ENCODE data around the gene LPAR4. TPM values are rescaled to one million over a fixed set of nuclear protein-coding genes. Genes with fewer than 3 reads are reported as not detected.

The LPAR4 gene
- total RNA-seq, 4 donors from 2014 or later = 0.50 to 2.2 (median 1.5) TPM

DNA sequence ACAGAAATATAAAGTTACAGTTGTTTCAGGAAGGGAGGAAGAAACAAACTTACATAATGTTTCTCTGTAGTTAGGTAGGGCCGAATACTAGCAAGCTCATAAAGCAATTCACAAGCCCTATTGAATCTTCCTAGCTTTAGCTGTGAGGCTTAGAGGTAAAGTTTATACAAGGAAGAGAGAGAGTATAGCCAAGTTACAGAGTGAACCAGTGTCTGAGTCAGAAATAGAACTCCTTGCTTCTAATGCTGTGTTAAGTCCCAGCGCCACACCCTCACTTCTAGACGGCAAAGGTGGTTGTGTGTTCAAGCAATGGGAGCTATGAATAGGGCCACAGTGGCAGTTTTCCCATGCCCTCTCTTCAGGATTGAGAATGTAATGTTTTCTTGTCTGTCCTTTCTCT, 6.1 kb downstream of the LPAR4 start:
- intact Hi-C loops (cut with DNase I) = no loop called here
- H3K4me1 ChIP-seq = peaks cover 0 to 8% (median 5%) of the 10 kb centered on the region in 4 donors
- no peaks in the 10 kb centered on the region for H3K27me3 ChIP-seq
- H3K27ac ChIP-seq (replicated peaks in 1 of 4) = peak overlapping the region in 1 of 4 donors; percentile 28
- TF ChIP-seq POLR2A (IDR thresholded peaks at IDR 0.05; ENCODE audit: low read depth) (no peak), EP300 (IDR thresholded peaks at IDR 0.05) (no peak), POLR2AphosphoS5 (IDR thresholded peaks at IDR 0.05) (no peak)
- TF ChIP-seq, protein P1, sequence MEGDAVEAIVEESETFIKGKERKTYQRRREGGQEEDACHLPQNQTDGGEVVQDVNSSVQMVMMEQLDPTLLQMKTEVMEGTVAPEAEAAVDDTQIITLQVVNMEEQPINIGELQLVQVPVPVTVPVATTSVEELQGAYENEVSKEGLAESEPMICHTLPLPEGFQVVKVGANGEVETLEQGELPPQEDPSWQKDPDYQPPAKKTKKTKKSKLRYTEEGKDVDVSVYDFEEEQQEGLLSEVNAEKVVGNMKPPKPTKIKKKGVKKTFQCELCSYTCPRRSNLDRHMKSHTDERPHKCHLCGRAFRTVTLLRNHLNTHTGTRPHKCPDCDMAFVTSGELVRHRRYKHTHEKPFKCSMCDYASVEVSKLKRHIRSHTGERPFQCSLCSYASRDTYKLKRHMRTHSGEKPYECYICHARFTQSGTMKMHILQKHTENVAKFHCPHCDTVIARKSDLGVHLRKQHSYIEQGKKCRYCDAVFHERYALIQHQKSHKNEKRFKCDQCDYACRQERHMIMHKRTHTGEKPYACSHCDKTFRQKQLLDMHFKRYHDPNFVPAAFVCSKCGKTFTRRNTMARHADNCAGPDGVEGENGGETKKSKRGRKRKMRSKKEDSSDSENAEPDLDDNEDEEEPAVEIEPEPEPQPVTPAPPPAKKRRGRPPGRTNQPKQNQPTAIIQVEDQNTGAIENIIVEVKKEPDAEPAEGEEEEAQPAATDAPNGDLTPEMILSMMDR (IDR thresholded peaks at IDR 0.05) = no peak
- no peaks in the 10 kb centered on the region for H3K36me3 ChIP-seq
- H3K4me3 ChIP-seq = no peak overlapping the region
- no peak for DNase-seq (ENCODE audit: extremely low spot score)
- no peaks in the 10 kb centered on the region for H3K9me3 ChIP-seq
- 59% methylated on average over 3 of the region's 3 CpGs for WGBS

- intact Hi-C loops (cut with DNase I) = no loop called here
- Histone ChIP-seq H3K27me3 (no peaks in the 10 kb centered on the region), H3K4me3 (no peak overlapping the region), H3K36me3 (no peaks in the 10 kb centered on the region), H3K4me1 (peaks cover 0 to 8% (median 5%) of the 10 kb centered on the region in 4 donors), H3K27ac (replicated peaks in 1 of 4) (no peak overlapping the region), H3K9me3 (no peaks in the 10 kb centered on the region)
- 73% methylated on average over 5 of the region's 5 CpGs for WGBS
- no peak for TF ChIP-seq EP300 (IDR thresholded peaks at IDR 0.05)
- no peak for TF ChIP-seq POLR2A (IDR thresholded peaks at IDR 0.05; ENCODE audit: low read depth)
- TF ChIP-seq, protein P1 (IDR thresholded peaks at IDR 0.05) = no peak
- no peak for TF ChIP-seq POLR2AphosphoS5 (IDR thresholded peaks at IDR 0.05)
- no peak for DNase-seq (ENCODE audit: extremely low spot score)
These were observed 7.4 kb downstream of the LPAR4 start for GRCh38 chrX:78754917-78755316.

DNA sequence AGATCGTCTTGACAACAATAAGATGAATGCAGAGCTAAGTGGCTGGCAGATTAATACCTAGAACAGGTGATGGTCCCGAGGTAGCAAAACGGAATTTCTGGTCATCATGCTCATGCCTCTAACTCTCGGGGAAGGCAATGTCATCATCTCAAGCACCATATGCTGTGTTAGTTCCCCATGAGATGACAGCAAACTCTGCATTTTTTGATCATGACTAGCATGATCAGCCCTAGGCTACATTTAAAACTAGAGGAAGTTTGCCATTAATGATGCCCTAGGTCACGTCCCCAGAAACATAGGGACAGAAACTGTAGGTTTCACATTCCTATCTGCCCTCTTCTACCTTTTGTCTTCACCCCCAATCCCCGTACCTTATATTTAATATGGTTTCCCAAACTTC, 11.6 kb downstream of the LPAR4 start:
- intact Hi-C loops (cut with DNase I) = no loop called here
- 79% methylated on average over 6 of the region's 6 CpGs for WGBS
- no peak overlapping the region for H3K27ac ChIP-seq (replicated peaks in 1 of 4)
- no peaks in the 10 kb centered on the region for H3K36me3 ChIP-seq
- no peaks in the 10 kb centered on the region for H3K27me3 ChIP-seq
- DNase-seq (ENCODE audit: extremely low spot score) = no peak
- H3K4me1 ChIP-seq = no peaks in the 10 kb centered on the region
- no peaks in the 10 kb centered on the region for H3K9me3 ChIP-seq
- no peak overlapping the region for H3K4me3 ChIP-seq
- no peak for TF ChIP-seq EP300 (IDR thresholded peaks at IDR 0.05)
- TF ChIP-seq, protein P1 (IDR thresholded peaks at IDR 0.05) = no peak
- no peak for TF ChIP-seq POLR2AphosphoS5 (IDR thresholded peaks at IDR 0.05)
- no peak for TF ChIP-seq POLR2A (IDR thresholded peaks at IDR 0.05; ENCODE audit: low read depth)

DNA sequence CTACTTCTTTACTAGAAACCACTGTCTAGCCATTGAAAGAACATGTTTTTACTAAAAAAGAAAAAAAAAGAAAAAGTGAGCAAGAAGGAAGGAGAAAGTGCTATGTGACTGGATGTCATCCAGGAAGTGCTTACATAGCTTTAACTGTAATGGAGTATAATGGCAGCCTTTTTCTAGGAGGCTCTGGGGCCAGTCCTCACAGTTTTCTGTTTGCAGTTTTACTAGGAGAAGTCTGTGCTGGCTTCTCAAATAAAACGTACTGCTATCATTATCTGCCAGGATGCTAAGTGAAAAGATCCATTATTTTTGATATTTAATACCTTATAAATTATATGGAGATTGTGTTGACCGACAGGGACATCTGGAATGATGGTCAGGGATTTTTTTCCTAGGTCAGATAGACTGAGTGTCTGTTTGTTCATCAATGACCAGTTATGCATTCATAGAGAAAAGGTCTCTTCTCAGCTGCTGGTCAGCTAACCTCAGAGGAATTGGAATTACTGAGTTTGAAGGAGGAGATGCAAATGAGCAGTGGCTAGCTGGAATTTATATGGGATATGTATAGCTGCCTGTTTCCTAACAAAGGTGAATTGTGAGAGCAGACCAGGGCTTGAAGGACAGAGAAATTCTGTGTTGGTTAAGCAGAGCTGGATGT, 21.7 kb downstream of the LPAR4 start:
- intact Hi-C loops (cut with DNase I) = no loop called here
- no peaks in the 10 kb centered on the region for H3K36me3 ChIP-seq
- H3K27me3 ChIP-seq = no peaks in the 10 kb centered on the region
- TF ChIP-seq EP300 (IDR thresholded peaks at IDR 0.05) (no peak), POLR2AphosphoS5 (IDR thresholded peaks at IDR 0.05) (no peak), POLR2A (IDR thresholded peaks at IDR 0.05; ENCODE audit: low read depth) (no peak)
- H3K4me1 ChIP-seq = peaks cover 0 to 14% (median 5%) of the 10 kb centered on the region in 4 donors
- H3K9me3 ChIP-seq = no peaks in the 10 kb centered on the region
- no peak overlapping the region for H3K4me3 ChIP-seq
- no peak for DNase-seq (ENCODE audit: extremely low spot score)
- 45% methylated on average over 2 of the region's 2 CpGs for WGBS
- H3K27ac ChIP-seq (replicated peaks in 1 of 4) = peak overlapping the region in 1 of 4 donors; percentile 7

DNA sequence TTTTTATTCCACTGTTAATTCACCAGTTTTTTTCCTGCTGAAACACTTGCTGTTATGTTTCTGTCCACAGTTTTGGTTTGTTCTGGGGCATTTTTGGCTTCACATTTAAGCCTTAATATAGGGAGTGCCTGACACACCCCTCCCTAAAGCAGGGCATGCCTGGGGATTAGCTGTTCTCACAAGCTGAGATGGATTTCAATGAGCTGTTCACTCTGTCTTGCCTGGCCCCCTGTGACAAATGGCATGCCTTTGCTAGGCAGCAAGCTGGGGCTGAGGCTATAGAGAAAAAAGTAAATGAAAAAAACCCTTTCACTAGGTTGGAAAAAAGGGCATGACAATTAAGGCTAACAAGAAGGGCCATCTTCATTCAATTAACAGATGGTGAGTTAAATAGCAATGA, 22.4 kb downstream of the LPAR4 start:
- H3K4me3 ChIP-seq = no peak overlapping the region
- peaks cover 0 to 14% (median 5%) of the 10 kb centered on the region in 4 donors for H3K4me1 ChIP-seq
- TF ChIP-seq EP300 (IDR thresholded peaks at IDR 0.05) (no peak), POLR2A (IDR thresholded peaks at IDR 0.05; ENCODE audit: low read depth) (no peak), POLR2AphosphoS5 (IDR thresholded peaks at IDR 0.05) (no peak)
- TF ChIP-seq, protein P1 (IDR thresholded peaks at IDR 0.05) = no peak
- no peaks in the 10 kb centered on the region for H3K27me3 ChIP-seq
- intact Hi-C loops (cut with DNase I) = no loop called here
- H3K9me3 ChIP-seq = no peaks in the 10 kb centered on the region
- H3K27ac ChIP-seq (replicated peaks in 1 of 4) = peak overlapping the region in 1 of 4 donors; percentile 7
- DNase-seq (ENCODE audit: extremely low spot score) = no peak
- no peaks in the 10 kb centered on the region for H3K36me3 ChIP-seq

All from esophagus muscularis mucosa (tissue), 4 donors.